H1 (cell line): ENCODE data around the gene CACNB1. TPM values are rescaled to one million over a fixed set of nuclear protein-coding genes. Genes with fewer than 3 reads are reported as not detected.

Experiments
- CTCF ChIA-PET: fragments of 300-600 bp; sonication (Branson Sonifier 250); formaldehyde crosslinking; loops from one replicate; lab custom pipeline; 2021; ENCODE audit not compliant: partially characterized antibody; lab: Charles Lee
- POLR2A ChIA-PET: fragments of 300-600 bp; sonication (Branson Sonifier 250); formaldehyde crosslinking; loops from one replicate; lab custom pipeline; 2021; ENCODE audit warnings: inconsistent platforms; ENCODE audit not compliant: partially characterized antibody; lab: Charles Lee
- DNase-seq, 2 experiments: peaks; one replicate each; pipeline versions ENCODE4 v3.0.0 to v3.0.0-alpha.2; 2010 to 2022; ENCODE audit warnings: low spot score in 2 of 2, low read depth in 1 of 2, mixed read lengths in 1 of 2
- FAIRE-seq: peaks from 2 replicates; lab custom pipeline; 2011; peaks lifted over from hg19 to GRCh38; lab: Jason Lieb, UNC
- H2AFZ ChIP-seq: 2 replicates; pipeline ENCODE4 v1.8.1; 2012; ENCODE audit warnings: low read length, inconsistent platforms
- H2AK5ac ChIP-seq: 2 replicates; pipeline ENCODE4 v1.6.1; 2013; ENCODE audit warnings: low read depth, low read length
- H2BK120ac ChIP-seq: replicated peaks from 2 replicates; pipeline ENCODE3; 2013; ENCODE audit warnings: low read depth, low read length, inconsistent platforms
- H2BK12ac ChIP-seq: 2 replicates; pipeline ENCODE4 v1.6.1; 2013; ENCODE audit warnings: low read depth, low read length
- H2BK15ac ChIP-seq: 2 replicates; pipeline ENCODE4 v1.6.1; 2013; ENCODE audit warnings: low read length
- H2BK20ac ChIP-seq: 2 replicates; pipeline ENCODE4 v1.6.1; 2013; ENCODE audit warnings: low read length
- H2BK5ac ChIP-seq: 2 replicates; pipeline ENCODE4 v1.6.1; 2013; ENCODE audit warnings: low read depth, low read length
- H3K14ac ChIP-seq: 2 replicates; pipeline ENCODE4 v1.6.1; 2013; ENCODE audit warnings: inconsistent platforms; ENCODE audit not compliant: insufficient read length
- H3K18ac ChIP-seq: 2 replicates; pipeline ENCODE4 v1.6.1; 2013; ENCODE audit warnings: low read length; ENCODE audit errors: extremely low read depth
- H3K23ac ChIP-seq: 2 replicates; pipeline ENCODE4 v1.6.1; 2013; ENCODE audit warnings: inconsistent platforms; ENCODE audit not compliant: insufficient read length
- H3K23me2 ChIP-seq: 2 replicates; pipeline ENCODE4 v1.6.1; 2013; ENCODE audit warnings: low read depth, low read length
- H3K27ac ChIP-seq: 2 replicates; pipeline ENCODE4 v1.6.1; 2011; ENCODE audit warnings: low read depth, low read length, inconsistent platforms
- H3K27me3 ChIP-seq, 4 experiments: replicated peaks in 1 of 4; 1 replicate in 1 of 4; 2 replicates in 3 of 4; pipeline versions ENCODE4 v1.6.1 to v1.8.1; 2011 to 2013; ENCODE audit warnings: low read length in 3 of 4, mild to moderate bottlenecking in 3 of 4, inconsistent platforms in 2 of 4, mixed read lengths in 2 of 4, moderate library complexity in 1 of 4; ENCODE audit not compliant: control insufficient read depth in 3 of 4, insufficient read depth in 3 of 4; ENCODE audit errors: extremely low read depth in 1 of 4
- H3K36me3 ChIP-seq, 4 experiments: 2 replicates each; pipeline versions ENCODE4 v1.6.1 to v1.8.1; 2011 to 2013; ENCODE audit warnings: mild to moderate bottlenecking in 4 of 4, low read length in 3 of 4, moderate library complexity in 2 of 4, control low read depth in 1 of 4, inconsistent platforms in 1 of 4; ENCODE audit not compliant: insufficient read depth in 4 of 4, control insufficient read depth in 2 of 4
- H3K4ac ChIP-seq: replicated peaks from 2 replicates; pipeline ENCODE3; 2013; ENCODE audit warnings: low read length, low read depth, mixed read lengths, inconsistent platforms; ENCODE audit not compliant: insufficient read length
- H3K4me1 ChIP-seq, 4 experiments: replicated peaks in 1 of 4; 1 replicate in 1 of 4; 2 replicates in 3 of 4; pipeline versions ENCODE4 v1.6.1 to v1.8.1; 2011 to 2013; ENCODE audit warnings: low read length in 3 of 4, inconsistent platforms in 2 of 4, mixed read lengths in 1 of 4; ENCODE audit not compliant: insufficient read depth in 4 of 4, control insufficient read depth in 3 of 4
- H3K4me2 ChIP-seq, 2 experiments: 2 replicates each; pipeline versions ENCODE4 v1.6.1 to v1.8.1; 2011 to 2013; ENCODE audit warnings: low read depth in 2 of 2, low read length in 2 of 2, control low read depth in 1 of 2, inconsistent platforms in 1 of 2, mild to moderate bottlenecking in 1 of 2; ENCODE audit not compliant: insufficient read depth in 1 of 2
- H3K4me3 ChIP-seq, 4 experiments: fragments of 200-600, 300-600 bp in 1 of 4; sonication (generic), shearing (Covaris generic), sonication (Bioruptor Twin) in 1 of 4; 2 replicates each; pipeline versions ENCODE4 v1.5.1 to v1.8.1; 2011 to 2016; ENCODE audit warnings: low read length in 4 of 4, low read depth in 3 of 4, control low read depth in 2 of 4, inconsistent platforms in 2 of 4, mild to moderate bottlenecking in 2 of 4, mixed read lengths in 1 of 4, moderate library complexity in 1 of 4; ENCODE audit not compliant: insufficient read depth in 2 of 4; ENCODE audit errors: extremely low read depth in 1 of 4
- H3K56ac ChIP-seq: replicated peaks from 2 replicates; pipeline ENCODE3; 2013; ENCODE audit warnings: low read depth, mild to moderate bottlenecking, mixed read lengths, low read length, inconsistent platforms; ENCODE audit not compliant: insufficient read length
- H3K79me1 ChIP-seq: 2 replicates; pipeline ENCODE4 v1.6.1; 2013; ENCODE audit warnings: low read depth, low read length, control low read depth
- H3K79me2 ChIP-seq, 2 experiments: 2 replicates each; pipeline versions ENCODE4 v1.6.1 to v1.8.1; 2012 to 2013; ENCODE audit warnings: low read length in 2 of 2, mild to moderate bottlenecking in 2 of 2, inconsistent platforms in 1 of 2; ENCODE audit not compliant: insufficient read depth in 2 of 2, control insufficient read depth in 1 of 2
- H3K9ac ChIP-seq, 4 experiments: replicated peaks in 1 of 4; 1 replicate in 1 of 4; 2 replicates in 3 of 4; pipeline versions ENCODE4 v1.6.1 to v1.8.1; 2011 to 2013; ENCODE audit warnings: low read depth in 3 of 4, low read length in 3 of 4, control low read depth in 2 of 4, mild to moderate bottlenecking in 2 of 4, moderate library complexity in 2 of 4, inconsistent platforms in 1 of 4; ENCODE audit errors: extremely low read depth in 1 of 4
- H3K9me3 ChIP-seq, 2 experiments: 2 replicates each; pipeline versions ENCODE4 v1.6.1 to v1.8.1; 2012 to 2013; ENCODE audit warnings: mild to moderate bottlenecking in 2 of 2, moderate library complexity in 2 of 2, control low read depth in 1 of 2, inconsistent platforms in 1 of 2, low read depth in 1 of 2, low read length in 1 of 2, mixed read lengths in 1 of 2; ENCODE audit not compliant: insufficient read depth in 2 of 2
- H4K20me1 ChIP-seq, 2 experiments: replicated peaks in 1 of 2; 2 replicates each; pipeline versions ENCODE3 to v1.8.1; 2011 to 2013; ENCODE audit warnings: inconsistent platforms in 2 of 2, low read length in 2 of 2, mild to moderate bottlenecking in 1 of 2; ENCODE audit not compliant: insufficient read depth in 2 of 2, control insufficient read depth in 1 of 2
- H4K5ac ChIP-seq: 2 replicates; pipeline ENCODE4 v1.6.1; 2013; ENCODE audit warnings: low read length, low read depth, mixed read lengths, inconsistent platforms; ENCODE audit not compliant: insufficient read length
- H4K8ac ChIP-seq: 2 replicates; pipeline ENCODE4 v1.8.0; 2013; ENCODE audit warnings: mild to moderate bottlenecking, moderate library complexity, low read length, inconsistent platforms; ENCODE audit not compliant: insufficient read depth; ENCODE audit errors: extremely low read depth
- H4K91ac ChIP-seq: replicated peaks from 2 replicates; pipeline ENCODE3; 2013; ENCODE audit warnings: low read length, mixed read lengths, inconsistent platforms; ENCODE audit not compliant: insufficient read length
- CHD1 ChIP-seq: IDR thresholded peaks from 2 replicates; pipeline ENCODE4 v1.6.1; 2012; ENCODE audit warnings: low read depth, low read length, improper control_type of control experiment
- CHD2 ChIP-seq: IDR thresholded peaks from 2 replicates; pipeline ENCODE4 v1.6.1; 2012; ENCODE audit warnings: low read length, improper control_type of control experiment
- EP300 ChIP-seq, 2 experiments: IDR thresholded peaks; 1 replicate in 1 of 2; 2 replicates in 1 of 2; pipeline ENCODE4 v1.6.1; 2011 to 2012; ENCODE audit warnings: low read depth in 2 of 2, low read length in 2 of 2, mild to moderate bottlenecking in 2 of 2, borderline replicate concordance in 1 of 2, inconsistent platforms in 1 of 2, moderate library complexity in 1 of 2
- JUND ChIP-seq: IDR thresholded peaks from 2 replicates; pipeline ENCODE4 v1.6.1; 2011; ENCODE audit warnings: mild to moderate bottlenecking, improper control_type of control experiment, low read length
- whole genome bisulfite sequencing, 2 experiments: shearing (Covaris generic) in 1 of 2; methylation state at CpG; one replicate each; pipeline versions ENCODE4 v1.1.6 to v1.1.7; 2013 to 2015; ENCODE audit warnings: low lambda C conversion rate in 2 of 2, mixed read lengths in 2 of 2, inconsistent platforms in 1 of 2, low coverage in 1 of 2, missing lambda C conversion rate in 1 of 2; ENCODE audit not compliant: insufficient replicate concordance in 2 of 2, insufficient coverage in 1 of 2, insufficient read length in 1 of 2; ENCODE audit errors: extremely low coverage in 1 of 2, missing lambda C conversion rate in 1 of 2; 5-methylcytosine and 5-hydroxymethylcytosine counted together
- polyA plus RNA-seq, 7 experiments: library from polyadenylated mRNA; depleted of rRNA in 3 of 7; stranded (reverse) in 5 of 7; unstranded in 2 of 7; fragments of >200 nt in 5 of 7; fragments of 200-250 nt in 2 of 7; gene quantifications; 1 replicate in 5 of 7; 2 replicates in 1 of 7; 4 replicates in 1 of 7; pipeline versions ENCODE4 v1.2.1 to v1.2.3, GENCODE V29; 2011 to 2013; ENCODE audit warnings: missing spikeins in 2 of 7, mixed read lengths in 2 of 7
- total RNA-seq: library from RNA; stranded (reverse); fragmentation: NEBNext Ultra II Directional; extraction: Animal tissue kit (Norgen Biotek cat#: 25700); gene quantifications from 2 replicates; pipeline ENCODE4 v1.2.1, GENCODE V29; 2021

The CACNB1 gene
- total and polyA plus RNA-seq, 2 of the 8 experiments (the other 6 are each of a cell fraction or from before 2014, with no cell fraction given), result 7.2 to 17.8 TPM

DNA sequence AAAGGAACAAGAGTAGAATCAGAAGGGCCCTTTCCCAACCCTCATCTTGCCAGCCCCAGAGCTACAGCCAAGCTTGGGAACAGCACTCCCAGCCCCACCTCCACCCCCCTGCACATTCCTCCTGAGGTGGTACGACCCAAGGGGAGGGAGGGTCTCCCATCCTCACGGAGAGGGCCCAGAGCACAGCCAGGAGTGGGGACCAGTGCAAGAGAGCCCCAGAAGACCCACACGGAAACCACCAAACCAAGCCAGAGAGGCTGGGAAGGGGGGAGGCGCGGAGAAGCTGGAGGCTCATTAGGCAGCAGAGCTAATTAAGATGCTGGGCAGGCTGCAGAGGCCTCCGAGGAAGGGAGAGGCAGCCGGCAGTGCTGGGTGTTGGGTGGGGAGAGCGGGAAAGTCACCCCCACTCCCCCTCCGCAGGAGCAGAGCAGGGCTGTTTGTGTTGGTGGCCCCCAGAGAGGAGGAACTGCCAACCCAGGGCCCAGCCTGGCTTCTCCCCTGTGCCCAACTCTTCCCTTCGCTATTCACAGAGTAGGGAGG lies 2.4 kb downstream of the CACNB1 start:
- H3K4ac ChIP-seq, result no peak overlapping the region
- H2BK120ac ChIP-seq, result no peak overlapping the region
- no peak overlapping the region for H3K56ac ChIP-seq
- H3K18ac ChIP-seq, result peak overlapping the region; percentile 21; the same call in 1 of the 2 replicates
- FAIRE-seq, result no peak
- H3K79me1 ChIP-seq, result peaks cover 19% of the 10 kb centered on the region
- H3K23me2 ChIP-seq, result peaks cover 6% of the 10 kb centered on the region; the same call in 1 of the 2 replicates
- no peak overlapping the region for H3K9ac ChIP-seq
- no peak overlapping the region for H3K14ac ChIP-seq
- H2BK5ac ChIP-seq, result peak overlapping the region; percentile 21; the same call in 1 of the 2 replicates
- POLR2A ChIA-PET, result interaction anchor here (1.1 to 5.9 kb wide), 5 partner anchors 10 to 266 kb away, joined by 4 to 51 read pairs (median 5); partner anchors contain the start of gene CDK12
- H4K8ac ChIP-seq, result no peak overlapping the region
- no peak for DNase-seq
- TF ChIP-seq CHD1 (peak; percentile 57; the same call in 1 of the 2 replicates), JUND (peak; percentile 57; the same call in 1 of the 2 replicates), EP300 (IDR thresholded peaks at IDR 0.05; ENCODE audit: borderline replicate concordance in 1 of 2, low read depth in 2 of 2, low read length in 2 of 2) (peak in 1 of 2 experiments; percentile 58; a peak in 1 of 3 replicates), CHD2 (no peak)
- H2AK5ac ChIP-seq, result no peak overlapping the region
- H3K4me1 ChIP-seq, result peaks cover 4 to 27% (median 23%) of the 10 kb centered on the region in 4 experiments
- H3K9me3 ChIP-seq, result no peaks in the 10 kb centered on the region
- no peak overlapping the region for H2AFZ ChIP-seq
- no peak overlapping the region for H4K91ac ChIP-seq
- 0 out of 2 replicates have a peak overlapping the region, but pooled peaks have one; percentile 32 for H3K27ac ChIP-seq
- no peak overlapping the region for H2BK12ac ChIP-seq
- peak overlapping the region; percentile 29; the same call in 1 of the 2 replicates for H2BK20ac ChIP-seq
- CTCF ChIA-PET, result interaction anchor here (0.7 to 3.8 kb wide), 27 partner anchors 9 to 559 kb away, joined by 3 to 24 read pairs (median 6); no protein-coding TSS in a partner anchor
- peaks cover 0 to 35% of the 10 kb centered on the region in 2 experiments; a peak in 2 of 4 replicates for H3K79me2 ChIP-seq
- peaks cover 2 to 27% of the 10 kb centered on the region in 2 experiments for H4K20me1 ChIP-seq
- H2BK15ac ChIP-seq, result peak overlapping the region; percentile 6; the same call in 1 of the 2 replicates
- whole genome bisulfite sequencing, 2 experiments, result 46% methylated on average over 10 of the region's 10 CpGs; no CpG with 5 or more reads in 1 of the 2 experiments
- peak overlapping the region; percentile 80 to 82 for H3K4me2 ChIP-seq
- H4K5ac ChIP-seq, result no peak overlapping the region
- peak overlapping the region; percentile 8 to 89 (median 27); a peak in 5 of 8 replicates for H3K4me3 ChIP-seq
- H3K36me3 ChIP-seq, result peaks cover 5 to 30% (median 18%) of the 10 kb centered on the region in 4 experiments; a peak in 7 of 8 replicates
- H3K23ac ChIP-seq, result no peak overlapping the region
- no peaks in the 10 kb centered on the region for H3K27me3 ChIP-seq
